ENCODE data around the gene LRCH1.

LRCH1 gene

GRCh38 chr13:46612267-46612666 is 59.3 kb downstream of the LRCH1 start:
- no peak for DNase-seq (ENCODE audit: low read depth in 4 of 4, low spot score in 1 of 4)

DNA sequence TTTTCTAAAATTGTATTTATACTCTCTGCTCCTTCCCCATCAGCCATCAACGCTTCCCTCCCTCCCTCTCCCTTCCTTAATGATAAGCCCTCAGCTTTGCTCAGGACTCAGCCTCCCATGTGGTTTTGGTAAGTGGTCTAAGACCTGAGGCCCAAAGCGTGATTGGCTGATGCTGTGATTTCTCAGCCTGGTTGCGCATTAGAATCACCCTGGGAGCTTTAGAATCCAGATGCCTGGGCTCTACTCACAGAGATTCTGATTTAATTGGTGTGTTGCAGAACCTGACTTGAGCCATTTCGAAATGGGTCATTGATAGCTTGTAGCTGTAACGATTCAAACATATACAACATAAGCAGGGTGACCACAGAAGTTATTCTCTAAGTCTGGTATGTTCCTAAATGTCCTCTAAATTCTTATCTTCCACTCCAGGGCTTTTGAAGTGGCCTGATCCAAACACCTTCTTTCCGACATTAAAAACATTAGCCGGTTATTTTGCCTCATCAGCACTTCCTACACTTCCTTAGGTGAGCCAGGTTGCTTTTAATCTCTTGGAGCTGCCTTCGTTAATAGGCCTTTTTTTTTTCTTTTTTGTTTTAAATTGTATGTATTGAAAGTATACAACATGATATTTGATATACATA is 60.6 kb downstream of the LRCH1 start:
- DNase-seq (ENCODE audit: low read depth in 4 of 4, low spot score in 1 of 4) = no peak

GRCh38 chr13:46614582-46614981 is 61.6 kb downstream of the LRCH1 start:
- no peak for DNase-seq (ENCODE audit: low read depth in 4 of 4, low spot score in 1 of 4)

- DNase-seq (ENCODE audit: low read depth in 4 of 4, low spot score in 1 of 4) = no peak
These were observed 63.0 kb downstream of the LRCH1 start for GRCh38 chr13:46615888-46616531.

GRCh38 chr13:46617229-46617721 is 64.3 kb downstream of the LRCH1 start:
- no peak for DNase-seq (ENCODE audit: low read depth in 4 of 4, low spot score in 1 of 4)

GRCh38 chr13:46617885-46618284 is 64.9 kb downstream of the LRCH1 start:
- DNase-seq (ENCODE audit: low read depth in 4 of 4, low spot score in 1 of 4) = no peak

- no peak for DNase-seq (ENCODE audit: low read depth in 4 of 4, low spot score in 1 of 4)
These were observed 65.8 kb downstream of the LRCH1 start for GRCh38 chr13:46618694-46619254.

DNA sequence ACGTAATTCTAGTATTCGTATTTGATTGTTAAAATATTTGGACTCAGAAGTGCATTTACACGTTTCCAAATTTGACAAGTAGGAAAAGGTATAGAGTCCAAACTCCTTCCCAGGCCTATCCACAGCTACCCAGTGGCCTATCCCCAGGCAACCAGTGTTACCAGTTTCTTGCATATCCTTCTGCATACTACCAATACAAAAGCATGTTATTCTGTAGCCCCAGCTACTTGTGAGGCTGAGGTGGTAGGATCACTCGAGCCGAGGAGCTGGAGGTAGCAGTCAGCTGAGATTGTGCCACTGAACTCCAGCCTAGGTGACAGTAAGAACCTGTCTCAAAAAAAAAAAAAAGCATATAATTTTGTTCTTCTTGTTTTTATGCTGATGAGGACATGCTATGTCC is 67.1 kb downstream of the LRCH1 start:
- DNase-seq (ENCODE audit: low read depth in 4 of 4, low spot score in 1 of 4) = no peak

DNA sequence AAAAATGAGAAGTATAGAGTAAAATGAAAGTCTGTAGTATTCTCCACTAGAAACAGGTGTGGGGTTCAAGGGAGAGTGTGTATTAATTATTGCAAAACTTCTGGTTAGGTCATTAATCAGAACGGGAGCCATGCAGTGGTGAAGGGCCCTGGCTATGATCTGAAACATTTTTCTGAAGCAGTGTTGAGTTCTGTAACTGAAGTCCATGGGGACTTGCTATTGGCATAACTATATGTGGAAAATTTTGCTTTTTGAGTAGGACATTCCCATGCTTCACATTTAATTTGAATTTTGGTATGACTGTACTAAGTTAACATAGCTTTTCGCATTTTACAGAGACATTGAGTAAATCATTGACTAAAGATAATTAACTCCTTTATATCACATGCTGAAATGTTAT is 67.5 kb downstream of the LRCH1 start:
- DNase-seq (ENCODE audit: low read depth in 4 of 4, low spot score in 1 of 4) = no peak

- DNase-seq (ENCODE audit: low read depth in 4 of 4, low spot score in 1 of 4) = no peak
These were observed 68.2 kb downstream of the LRCH1 start for GRCh38 chr13:46621133-46621532.

DNA sequence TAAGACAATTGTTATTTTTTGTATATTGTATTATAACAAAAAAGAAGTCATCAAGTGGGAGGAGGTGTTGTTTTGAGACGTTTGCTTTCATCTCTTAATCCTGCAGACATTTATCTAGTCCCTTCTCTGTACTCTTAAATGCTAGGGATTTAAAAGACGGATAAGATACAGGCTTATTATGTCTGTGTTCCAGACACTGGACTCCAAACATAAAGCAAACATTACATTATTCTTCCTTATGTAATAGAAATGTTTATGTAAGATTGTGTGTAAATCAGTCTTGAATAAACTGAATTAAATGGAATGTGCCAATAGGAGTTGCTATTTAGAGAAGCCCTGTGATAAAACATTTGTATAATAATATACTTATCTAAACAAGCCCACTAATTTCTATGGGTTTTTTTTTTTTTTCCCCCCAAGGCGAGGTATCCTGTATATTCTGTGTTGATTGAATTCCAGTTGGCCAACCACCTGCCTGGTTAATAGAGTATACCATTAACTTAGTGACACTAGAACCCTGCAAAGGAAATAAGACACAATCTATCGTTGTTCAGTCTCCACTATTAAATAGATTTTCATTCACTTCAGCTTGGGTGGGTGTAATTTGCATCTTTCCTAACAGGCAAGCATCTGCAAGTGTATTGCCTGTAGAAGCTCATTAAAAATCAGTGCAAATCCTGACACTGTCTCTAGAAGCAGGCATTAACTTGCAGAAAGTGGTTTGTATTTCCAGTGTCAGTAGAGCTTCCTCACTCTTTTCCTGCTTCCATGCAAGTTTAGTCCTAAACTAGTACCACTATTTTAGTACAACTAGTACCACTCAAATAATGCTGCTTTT is 69.0 kb downstream of the LRCH1 start:
- no peak for DNase-seq (ENCODE audit: low read depth in 4 of 4, low spot score in 1 of 4)

- no peak for DNase-seq (ENCODE audit: low read depth in 4 of 4, low spot score in 1 of 4)
These were observed 69.8 kb downstream of the LRCH1 start for GRCh38 chr13:46622630-46623256.

GRCh38 chr13:46624353-46624752 is 71.4 kb downstream of the LRCH1 start:
- DNase-seq (ENCODE audit: low read depth in 4 of 4, low spot score in 1 of 4) = no peak

DNA sequence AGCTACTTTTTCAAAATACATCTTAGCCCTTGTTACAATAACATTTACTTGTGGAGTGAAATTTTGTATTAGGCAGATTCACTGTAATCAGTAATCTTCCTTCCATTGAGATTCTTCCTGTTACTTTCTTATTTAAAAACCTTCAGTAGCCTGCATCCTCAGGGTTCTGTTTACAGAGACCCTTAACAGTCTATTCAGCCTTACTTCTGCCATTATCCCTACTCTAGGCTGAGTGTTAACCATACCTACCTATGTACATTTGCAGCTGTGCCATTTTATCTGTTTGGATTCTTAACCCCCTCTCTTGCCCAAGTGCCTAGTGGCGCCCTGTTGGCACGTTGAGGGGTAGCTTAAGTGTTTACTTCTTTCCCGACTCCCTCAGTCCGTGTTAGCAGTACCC is 71.9 kb downstream of the LRCH1 start:
- no peak for DNase-seq (ENCODE audit: low read depth in 4 of 4, low spot score in 1 of 4)

DNA sequence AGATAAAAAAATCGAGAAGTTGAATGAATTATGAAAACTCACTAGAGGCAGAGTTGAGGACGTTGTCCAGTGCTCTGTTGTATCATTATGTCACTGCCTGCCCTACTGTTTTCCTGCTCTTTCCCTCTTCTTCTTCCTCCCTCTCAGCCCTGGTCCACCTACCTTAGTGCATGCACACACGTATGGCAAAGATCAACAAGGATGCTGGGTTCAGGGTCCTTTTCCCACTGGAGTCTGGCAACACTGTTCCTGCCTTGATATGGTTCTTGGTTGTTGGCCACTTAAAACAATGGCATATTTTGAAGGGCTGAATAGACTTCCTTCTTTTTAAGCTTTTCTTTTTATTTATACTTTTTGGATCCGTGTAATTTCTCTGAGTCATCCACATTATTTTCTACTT is 74.5 kb downstream of the LRCH1 start:
- DNase-seq (ENCODE audit: low read depth in 4 of 4, low spot score in 1 of 4) = no peak

DNA sequence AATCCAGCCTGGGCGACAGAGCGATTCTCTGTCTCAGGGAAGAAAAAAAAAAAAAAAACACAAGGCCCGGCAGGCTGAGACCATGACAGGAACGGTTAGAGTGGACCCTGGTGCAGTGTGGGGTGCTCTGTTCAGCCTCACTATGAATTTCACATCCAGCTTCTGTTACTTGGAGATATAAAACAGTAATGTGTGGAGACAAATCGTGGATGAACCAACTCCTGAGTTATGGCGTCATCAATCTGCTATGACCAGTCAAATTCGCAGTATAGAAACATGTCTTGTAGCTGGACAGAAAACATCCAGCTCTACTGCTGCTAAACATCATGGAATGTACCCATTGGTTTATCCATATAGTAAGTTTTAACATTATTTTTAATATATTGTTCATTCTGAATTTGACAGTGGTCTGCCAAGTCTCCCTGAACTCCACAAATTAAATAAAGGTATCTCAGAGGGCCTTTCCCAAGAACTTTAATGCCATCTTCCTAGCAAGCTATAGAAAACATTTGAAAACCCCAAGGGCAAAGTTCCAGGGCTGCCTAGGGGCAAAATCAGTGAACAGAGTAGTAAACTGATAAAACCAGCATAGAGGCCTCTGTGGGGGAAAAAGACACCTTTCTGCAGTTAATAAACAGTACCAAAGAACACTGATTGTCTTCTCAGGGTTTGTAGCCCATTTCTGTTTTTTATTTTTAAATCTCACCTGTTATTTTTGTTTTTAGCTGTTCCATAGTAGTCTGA is 75.8 kb downstream of the LRCH1 start:
- no peak for DNase-seq (ENCODE audit: low read depth in 4 of 4, low spot score in 1 of 4)

GRCh38 chr13:46629811-46630413 is 76.9 kb downstream of the LRCH1 start:
- no peak for DNase-seq (ENCODE audit: low read depth in 4 of 4, low spot score in 1 of 4)

GRCh38 chr13:46630431-46631178 is 77.6 kb downstream of the LRCH1 start:
- no peak for DNase-seq (ENCODE audit: low read depth in 4 of 4, low spot score in 1 of 4)

DNA sequence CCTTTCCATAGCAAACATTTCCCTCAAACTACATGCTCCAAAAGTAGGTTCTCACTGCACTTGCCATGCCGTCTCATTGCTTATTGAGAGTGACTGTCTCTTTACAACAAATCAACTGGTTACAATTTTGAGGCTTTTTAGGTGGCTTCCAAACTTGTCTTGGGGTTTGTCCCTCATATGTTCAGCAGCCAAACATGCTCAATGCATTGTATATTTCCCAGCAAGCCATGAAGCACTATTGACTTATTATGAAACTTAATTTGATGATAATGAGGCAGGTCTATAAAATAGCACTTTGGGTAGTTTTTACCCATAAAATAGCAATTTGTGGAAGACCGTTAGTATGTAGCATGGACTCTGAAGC is 78.2 kb downstream of the LRCH1 start:
- DNase-seq (ENCODE audit: low read depth in 4 of 4, low spot score in 1 of 4) = no peak

DNA sequence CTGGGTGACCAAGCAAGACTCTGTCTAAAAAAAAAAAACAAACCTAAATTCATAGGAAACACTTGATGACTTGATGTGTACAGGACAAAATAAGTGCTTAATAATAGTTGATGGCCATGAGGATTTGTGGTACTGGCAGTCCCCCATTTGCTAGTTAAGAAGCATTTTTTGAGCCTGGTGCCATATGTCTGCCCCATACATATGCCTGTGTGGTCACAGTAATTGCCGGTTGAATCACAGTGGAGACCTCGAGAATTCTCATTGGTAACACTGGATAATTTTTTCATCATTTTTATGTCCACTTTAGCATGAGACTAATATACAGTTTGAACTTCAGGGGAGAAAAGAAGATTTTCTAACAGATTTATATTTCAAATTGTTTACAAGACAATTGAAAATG is 79.2 kb downstream of the LRCH1 start:
- no peak for DNase-seq (ENCODE audit: low read depth in 4 of 4, low spot score in 1 of 4)

All from stimulated activated CD4-positive, alpha-beta T cell treated with anti-CD3 and anti-CD28 coated beads, Interleukin-1b, Interleukin-23, amount 100 ng/mL, for 24 hours (primary cell).